ENCODE results near the gene AMPH. TPM values are rescaled to one million over a fixed set of nuclear protein-coding genes. Genes with fewer than 3 reads are reported as not detected.

AMPH gene
- total RNA-seq (0.32 and 0.48 TPM in 2 replicates), polyA plus RNA-seq (0.26 and 1.4 TPM in 2 replicates)

- Histone ChIP-seq H3K27me3 (peaks cover 46% of the 10 kb centered on the region), H3K4me3 (peak within 1 kb of the TSS; percentile 54), H3K9me3 (ENCODE audit: low read depth) (no peaks in the 10 kb centered on the region), H3K4me1 (ENCODE audit: low read depth) (no peaks in the 10 kb centered on the region), H3K36me3 (no peaks in the 10 kb centered on the region), H3K27ac (no peak within 1 kb of the TSS)
- peak; percentile 60 to 73 for DNase-seq (ENCODE audit: low read depth in 1 of 2, low spot score in 1 of 2)
- no peak for TF ChIP-seq CTCF (IDR thresholded peaks at IDR 0.05; ENCODE audit: low read depth, low read length)
Measured at GRCh38 chr7:38630720-38631673, at the start of gene AMPH. AMPH (minus strand) TSS chr7:38631373; CDS start chr7:38631351, 22 bp downstream.

GRCh38 chr7:38679419-38679818, 48.2 kb upstream of the AMPH start:
- Histone ChIP-seq H3K27ac (no peak overlapping the region), H3K9me3 (ENCODE audit: low read depth) (no peaks in the 10 kb centered on the region), H3K36me3 (no peaks in the 10 kb centered on the region), H3K27me3 (no peaks in the 10 kb centered on the region), H3K4me1 (ENCODE audit: low read depth) (peaks cover 9% of the 10 kb centered on the region), H3K4me3 (no peak overlapping the region)
- TF ChIP-seq CTCF (IDR thresholded peaks at IDR 0.05; ENCODE audit: low read depth, low read length): no peak
- DNase-seq (ENCODE audit: low read depth in 1 of 2, low spot score in 1 of 2): peak in 1 of 2 donors; percentile 46

- no peak for DNase-seq (ENCODE audit: low read depth in 1 of 2, low spot score in 1 of 2)
- H3K36me3 ChIP-seq: no peaks in the 10 kb centered on the region
Measured at GRCh38 chr7:38678698-38679054, 47.5 kb upstream of the AMPH start.

GRCh38 chr7:38677981-38678697, 47.0 kb upstream of the AMPH start:
- H3K9me3 ChIP-seq (ENCODE audit: low read depth): no peaks in the 10 kb centered on the region
- TF ChIP-seq CTCF (IDR thresholded peaks at IDR 0.05; ENCODE audit: low read depth, low read length): no peak
- H3K4me1 ChIP-seq (ENCODE audit: low read depth): peaks cover 9% of the 10 kb centered on the region
- H3K36me3 ChIP-seq: no peaks in the 10 kb centered on the region
- H3K27ac ChIP-seq: no peak overlapping the region
- DNase-seq (ENCODE audit: low read depth in 1 of 2, low spot score in 1 of 2): no peak
- H3K27me3 ChIP-seq: no peaks in the 10 kb centered on the region
- H3K4me3 ChIP-seq: no peak overlapping the region

More at GRCh38 chr7:38678698-38679054, 47.5 kb upstream of the AMPH start:
- no peak overlapping the region for H3K4me3 ChIP-seq
- TF ChIP-seq CTCF (IDR thresholded peaks at IDR 0.05; ENCODE audit: low read depth, low read length): no peak
- H3K4me1 ChIP-seq (ENCODE audit: low read depth): peaks cover 9% of the 10 kb centered on the region
- H3K9me3 ChIP-seq (ENCODE audit: low read depth): no peaks in the 10 kb centered on the region
- no peaks in the 10 kb centered on the region for H3K27me3 ChIP-seq
- no peak overlapping the region for H3K27ac ChIP-seq

- Histone ChIP-seq H3K9me3 (ENCODE audit: low read depth) (no peaks in the 10 kb centered on the region), H3K27me3 (no peaks in the 10 kb centered on the region), H3K36me3 (no peaks in the 10 kb centered on the region), H3K4me1 (ENCODE audit: low read depth) (no peaks in the 10 kb centered on the region), H3K4me3 (no peak overlapping the region), H3K27ac (no peak overlapping the region)
- TF ChIP-seq CTCF (IDR thresholded peaks at IDR 0.05; ENCODE audit: low read depth, low read length): no peak
- DNase-seq (ENCODE audit: low read depth in 1 of 2, low spot score in 1 of 2): peak in 1 of 2 donors; percentile 17
Measured at GRCh38 chr7:38675494-38676106, 44.4 kb upstream of the AMPH start.
